ENCODE measurements around the gene NEU1. TPM values are rescaled to one million over a fixed set of nuclear protein-coding genes. Genes with fewer than 3 reads are reported as not detected.

The NEU1 gene
- total and polyA plus RNA-seq, 4 donors, result 53.2 to 82.5 (median 70.5) TPM

DNA sequence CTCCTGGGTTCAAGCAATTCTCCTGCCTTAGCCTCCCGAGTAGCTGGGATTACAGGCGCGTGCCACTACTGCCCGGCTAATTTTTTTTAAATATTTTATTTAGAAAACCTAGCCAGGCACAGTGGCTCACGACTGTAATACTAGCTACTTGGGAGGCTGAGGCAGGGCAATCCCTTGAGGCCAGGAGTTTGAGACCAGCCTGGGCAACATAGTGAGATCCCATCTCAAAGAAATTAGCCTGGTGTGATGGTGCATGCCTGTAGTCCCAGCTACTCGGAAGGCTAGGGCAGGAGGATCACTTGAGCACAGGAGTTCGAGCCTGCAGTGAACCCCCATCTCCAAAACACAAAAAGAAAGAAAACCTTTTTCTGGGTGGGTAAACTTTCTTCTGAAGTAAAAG is 13.7 kb upstream of the NEU1 start:
- Histone ChIP-seq H3K27me3 (ENCODE audit: control insufficient read depth in 3 of 3, insufficient read depth in 3 of 3, low read length in 2 of 3) (no peaks in the 10 kb centered on the region), H3K27ac (ENCODE audit: low read depth in 1 of 2, low read length in 1 of 2) (no peak overlapping the region), H3K4me1 (ENCODE audit: control insufficient read depth in 5 of 5, insufficient read depth in 5 of 5, low read length in 5 of 5) (peaks cover 0 to 6% (median 0%) of the 10 kb centered on the region in 5 donors), H3K36me3 (ENCODE audit: control insufficient read depth in 4 of 4, insufficient read depth in 4 of 4, low read length in 4 of 4) (peaks cover 2 to 18% (median 7%) of the 10 kb centered on the region in 4 donors), H3K9me3 (ENCODE audit: control insufficient read depth in 4 of 4, insufficient read depth in 3 of 4, low read length in 3 of 4) (no peaks in the 10 kb centered on the region), H3K4me3 (no peak overlapping the region), H3K9ac (ENCODE audit: insufficient read depth in 1 of 2, low read length in 2 of 2) (no peak overlapping the region)
- ATAC-seq (ENCODE audit: insufficient read depth, low FRiP score) (no peak), DNase-seq (no peak)
- WGBS, 2 donors, result 90 to 98% methylated on average over 7 of the region's 7 CpGs
- TF ChIP-seq, protein P1, sequence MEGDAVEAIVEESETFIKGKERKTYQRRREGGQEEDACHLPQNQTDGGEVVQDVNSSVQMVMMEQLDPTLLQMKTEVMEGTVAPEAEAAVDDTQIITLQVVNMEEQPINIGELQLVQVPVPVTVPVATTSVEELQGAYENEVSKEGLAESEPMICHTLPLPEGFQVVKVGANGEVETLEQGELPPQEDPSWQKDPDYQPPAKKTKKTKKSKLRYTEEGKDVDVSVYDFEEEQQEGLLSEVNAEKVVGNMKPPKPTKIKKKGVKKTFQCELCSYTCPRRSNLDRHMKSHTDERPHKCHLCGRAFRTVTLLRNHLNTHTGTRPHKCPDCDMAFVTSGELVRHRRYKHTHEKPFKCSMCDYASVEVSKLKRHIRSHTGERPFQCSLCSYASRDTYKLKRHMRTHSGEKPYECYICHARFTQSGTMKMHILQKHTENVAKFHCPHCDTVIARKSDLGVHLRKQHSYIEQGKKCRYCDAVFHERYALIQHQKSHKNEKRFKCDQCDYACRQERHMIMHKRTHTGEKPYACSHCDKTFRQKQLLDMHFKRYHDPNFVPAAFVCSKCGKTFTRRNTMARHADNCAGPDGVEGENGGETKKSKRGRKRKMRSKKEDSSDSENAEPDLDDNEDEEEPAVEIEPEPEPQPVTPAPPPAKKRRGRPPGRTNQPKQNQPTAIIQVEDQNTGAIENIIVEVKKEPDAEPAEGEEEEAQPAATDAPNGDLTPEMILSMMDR (IDR thresholded peaks at IDR 0.05; ENCODE audit: control extremely low read depth, extremely low read depth), result no peak

DNA sequence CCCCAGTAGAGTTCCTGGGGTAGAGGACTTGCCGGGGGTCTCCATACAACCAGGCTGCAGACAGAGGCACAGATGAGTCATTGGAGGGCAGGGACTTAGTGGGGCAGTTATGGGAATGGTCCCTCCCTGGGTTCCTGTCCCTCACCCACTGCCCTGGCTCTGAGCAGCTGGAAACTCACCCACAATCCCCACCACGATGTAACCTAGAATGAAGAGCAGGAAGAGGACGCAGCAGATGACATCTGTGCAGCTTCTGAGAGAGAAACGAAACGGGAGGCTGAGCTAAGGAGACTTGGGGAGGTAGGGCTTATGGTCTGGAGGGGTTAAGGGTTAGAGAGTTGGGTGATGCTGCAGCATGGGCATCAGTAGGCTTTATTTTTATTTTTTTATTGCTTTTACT is 13.3 kb upstream of the NEU1 start:
- TF ChIP-seq, protein P1 (IDR thresholded peaks at IDR 0.05; ENCODE audit: control extremely low read depth, extremely low read depth), result no peak
- Histone ChIP-seq H3K36me3 (ENCODE audit: control insufficient read depth in 4 of 4, insufficient read depth in 4 of 4, low read length in 4 of 4) (peaks cover 2 to 13% (median 4%) of the 10 kb centered on the region in 4 donors), H3K9me3 (ENCODE audit: control insufficient read depth in 4 of 4, insufficient read depth in 3 of 4, low read length in 3 of 4) (no peaks in the 10 kb centered on the region), H3K4me3 (no peak overlapping the region), H3K27me3 (ENCODE audit: control insufficient read depth in 3 of 3, insufficient read depth in 3 of 3, low read length in 2 of 3) (no peaks in the 10 kb centered on the region), H3K4me1 (ENCODE audit: control insufficient read depth in 5 of 5, insufficient read depth in 5 of 5, low read length in 5 of 5) (peaks cover 0 to 6% (median 0%) of the 10 kb centered on the region in 5 donors), H3K9ac (ENCODE audit: insufficient read depth in 1 of 2, low read length in 2 of 2) (no peak overlapping the region), H3K27ac (ENCODE audit: low read depth in 1 of 2, low read length in 1 of 2) (no peak overlapping the region)
- 61 to 69% methylated on average over 5 of the region's 5 CpGs for WGBS, 2 donors
- DNase-seq (no peak), ATAC-seq (ENCODE audit: insufficient read depth, low FRiP score) (no peak)

DNA sequence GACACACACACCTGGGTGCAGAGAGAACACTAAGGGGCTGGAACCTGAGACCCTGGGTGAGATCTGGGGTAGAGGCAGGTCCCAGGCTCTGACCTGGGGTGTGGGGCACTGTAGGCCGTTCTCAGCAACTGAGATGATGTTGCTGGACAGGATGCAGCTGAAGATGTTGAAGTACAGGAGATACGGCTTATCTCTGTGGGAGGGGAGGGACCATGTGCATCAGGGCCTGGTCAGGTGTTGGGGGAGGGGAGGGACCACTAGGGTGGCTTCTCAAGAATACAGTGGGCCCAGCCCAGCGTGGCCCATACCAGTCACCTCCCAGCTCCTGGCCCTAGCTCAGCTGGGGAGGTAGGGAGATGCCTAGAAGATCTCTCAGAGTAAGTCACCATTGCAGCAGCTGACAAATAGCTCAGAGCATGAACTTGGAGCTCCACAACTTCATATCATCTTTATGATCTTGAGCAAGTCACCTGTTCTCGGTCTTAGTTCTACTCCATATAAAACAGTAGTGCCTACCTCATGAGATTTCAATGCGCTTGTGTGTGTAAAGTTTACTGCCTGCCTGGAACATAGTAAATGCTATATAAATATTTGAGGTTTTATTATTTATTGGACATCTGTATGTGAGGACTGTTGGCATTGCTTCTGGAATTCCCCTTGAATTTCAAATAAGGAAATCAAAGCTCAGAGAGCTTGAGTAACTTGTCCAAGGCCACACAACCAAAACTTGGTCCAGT is 12.4 kb upstream of the NEU1 start:
- 78 to 79% methylated on average over 5 of the region's 5 CpGs for WGBS, 2 donors

More for the DNA sequence above, 12.4 kb upstream of the NEU1 start:
- DNase-seq (no peak), ATAC-seq (ENCODE audit: insufficient read depth, low FRiP score) (no peak)
- TF ChIP-seq, protein P1 (IDR thresholded peaks at IDR 0.05; ENCODE audit: control extremely low read depth, extremely low read depth), result no peak
- H3K4me3 ChIP-seq, result no peak overlapping the region
- no peaks in the 10 kb centered on the region for H3K27me3 ChIP-seq (ENCODE audit: control insufficient read depth in 3 of 3, insufficient read depth in 3 of 3, low read length in 2 of 3)
- H3K4me1 ChIP-seq (ENCODE audit: control insufficient read depth in 5 of 5, insufficient read depth in 5 of 5, low read length in 5 of 5), result peaks cover 0 to 6% (median 0%) of the 10 kb centered on the region in 5 donors
- H3K27ac ChIP-seq (ENCODE audit: low read depth in 1 of 2, low read length in 1 of 2), result no peak overlapping the region
- H3K9ac ChIP-seq (ENCODE audit: insufficient read depth in 1 of 2, low read length in 2 of 2), result no peak overlapping the region
- H3K36me3 ChIP-seq (ENCODE audit: control insufficient read depth in 4 of 4, insufficient read depth in 4 of 4, low read length in 4 of 4), result peaks cover 0 to 6% (median 2%) of the 10 kb centered on the region in 4 donors
- H3K9me3 ChIP-seq (ENCODE audit: control insufficient read depth in 4 of 4, insufficient read depth in 3 of 4, low read length in 3 of 4), result no peaks in the 10 kb centered on the region
